Neutrophil (primary cell): ENCODE data around the gene GALNT18.

Source experiments
- H3K27ac ChIP-seq: fragments of 200-600 bp; sonication (generic); 2 replicates; pipeline ENCODE4 v1.5.1; 2016; ENCODE audit warnings: mild to moderate bottlenecking, moderate library complexity
- H3K27me3 ChIP-seq: fragments of 200-600 bp; sonication (generic); 2 replicates; pipeline ENCODE4 v1.6.0; 2016; ENCODE audit warnings: mild to moderate bottlenecking
- H3K36me3 ChIP-seq: fragments of 200-600 bp; sonication (generic); 2 replicates; pipeline ENCODE4 v1.5.1; 2017
- H3K4me1 ChIP-seq, 2 experiments: fragments of 200-600 bp in 1 of 2; sonication (generic) in 1 of 2; 1 replicate in 1 of 2; 2 replicates in 1 of 2; pipeline versions ENCODE4 v1.5.1 to v1.6.1; 2013 to 2016; ENCODE audit warnings: low read depth in 1 of 2, low read length in 1 of 2, mild to moderate bottlenecking in 1 of 2, moderate library complexity in 1 of 2; ENCODE audit not compliant: control insufficient read depth in 1 of 2, insufficient read depth in 1 of 2
- H3K4me3 ChIP-seq, 2 experiments: fragments of 200-600 bp in 1 of 2; sonication (generic) in 1 of 2; 1 replicate in 1 of 2; 2 replicates in 1 of 2; pipeline ENCODE4 v1.5.1; 2013 to 2016; ENCODE audit warnings: low read depth in 1 of 2, low read length in 1 of 2, mild to moderate bottlenecking in 1 of 2, moderate library complexity in 1 of 2
- H3K9me3 ChIP-seq: fragments of 200-600 bp; sonication (generic); 2 replicates; pipeline ENCODE4 v1.5.1; 2016
- TF ChIP-seq, protein P1 (sequence below): fragments of 200-600 bp; sonication (generic); IDR thresholded peaks from 2 replicates; pipeline ENCODE4 v1.5.1; 2016; ENCODE audit warnings: antibody characterized with exemption

GALNT18 gene

GRCh38 chr11:11461473-11461872, 160.3 kb downstream of the GALNT18 start:
- TF ChIP-seq, protein P1, sequence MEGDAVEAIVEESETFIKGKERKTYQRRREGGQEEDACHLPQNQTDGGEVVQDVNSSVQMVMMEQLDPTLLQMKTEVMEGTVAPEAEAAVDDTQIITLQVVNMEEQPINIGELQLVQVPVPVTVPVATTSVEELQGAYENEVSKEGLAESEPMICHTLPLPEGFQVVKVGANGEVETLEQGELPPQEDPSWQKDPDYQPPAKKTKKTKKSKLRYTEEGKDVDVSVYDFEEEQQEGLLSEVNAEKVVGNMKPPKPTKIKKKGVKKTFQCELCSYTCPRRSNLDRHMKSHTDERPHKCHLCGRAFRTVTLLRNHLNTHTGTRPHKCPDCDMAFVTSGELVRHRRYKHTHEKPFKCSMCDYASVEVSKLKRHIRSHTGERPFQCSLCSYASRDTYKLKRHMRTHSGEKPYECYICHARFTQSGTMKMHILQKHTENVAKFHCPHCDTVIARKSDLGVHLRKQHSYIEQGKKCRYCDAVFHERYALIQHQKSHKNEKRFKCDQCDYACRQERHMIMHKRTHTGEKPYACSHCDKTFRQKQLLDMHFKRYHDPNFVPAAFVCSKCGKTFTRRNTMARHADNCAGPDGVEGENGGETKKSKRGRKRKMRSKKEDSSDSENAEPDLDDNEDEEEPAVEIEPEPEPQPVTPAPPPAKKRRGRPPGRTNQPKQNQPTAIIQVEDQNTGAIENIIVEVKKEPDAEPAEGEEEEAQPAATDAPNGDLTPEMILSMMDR: no peak
- no peak overlapping the region for H3K4me3 ChIP-seq
- H3K27ac ChIP-seq: no peak overlapping the region
- no peaks in the 10 kb centered on the region for H3K9me3 ChIP-seq
- H3K4me1 ChIP-seq: no peaks in the 10 kb centered on the region
- H3K36me3 ChIP-seq: no peaks in the 10 kb centered on the region
- peaks cover 9% of the 10 kb centered on the region for H3K27me3 ChIP-seq

GRCh38 chr11:11459578-11459977, 162.2 kb downstream of the GALNT18 start:
- Histone ChIP-seq H3K27me3 (peaks cover 9% of the 10 kb centered on the region), H3K27ac (no peak overlapping the region), H3K9me3 (no peaks in the 10 kb centered on the region), H3K4me1 (no peaks in the 10 kb centered on the region), H3K4me3 (no peak overlapping the region), H3K36me3 (no peaks in the 10 kb centered on the region)
- TF ChIP-seq, protein P1: no peak

GRCh38 chr11:11458485-11458884, 163.3 kb downstream of the GALNT18 start:
- Histone ChIP-seq H3K27ac (no peak overlapping the region), H3K36me3 (no peaks in the 10 kb centered on the region), H3K27me3 (peaks cover 9% of the 10 kb centered on the region), H3K4me1 (no peaks in the 10 kb centered on the region), H3K9me3 (no peaks in the 10 kb centered on the region), H3K4me3 (no peak overlapping the region)
- TF ChIP-seq, protein P1: no peak

DNA sequence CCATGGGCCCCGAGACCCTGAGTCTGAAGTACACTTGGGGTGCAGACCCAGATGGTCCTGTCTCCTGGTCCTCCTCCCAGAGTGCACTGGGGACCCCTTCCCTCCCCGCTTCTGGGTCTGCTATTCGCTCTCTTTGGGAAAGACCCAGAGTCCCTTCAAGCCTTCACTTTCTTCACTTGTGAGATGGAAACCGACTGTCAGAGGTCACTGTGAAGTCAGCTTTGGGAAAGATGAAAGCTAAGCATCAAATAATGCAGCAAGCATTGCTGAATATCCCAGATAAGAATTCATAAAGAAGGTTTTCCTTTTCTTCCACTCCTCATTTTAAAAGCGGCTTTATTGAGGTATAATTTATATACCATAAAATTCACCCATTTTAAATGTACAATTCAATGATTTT, 163.8 kb downstream of the GALNT18 start:
- no peak overlapping the region for H3K4me3 ChIP-seq
- H3K27me3 ChIP-seq: peaks cover 14% of the 10 kb centered on the region
- H3K4me1 ChIP-seq: no peaks in the 10 kb centered on the region
- no peak overlapping the region for H3K27ac ChIP-seq
- H3K36me3 ChIP-seq: no peaks in the 10 kb centered on the region
- TF ChIP-seq, protein P1: no peak
- H3K9me3 ChIP-seq: no peaks in the 10 kb centered on the region

- Histone ChIP-seq H3K36me3 (no peaks in the 10 kb centered on the region), H3K4me1 (no peaks in the 10 kb centered on the region), H3K9me3 (no peaks in the 10 kb centered on the region), H3K4me3 (no peak overlapping the region), H3K27me3 (peaks cover 14% of the 10 kb centered on the region), H3K27ac (no peak overlapping the region)
- TF ChIP-seq, protein P1: no peak
Measured at GRCh38 chr11:11456866-11457265, 164.9 kb downstream of the GALNT18 start.

DNA sequence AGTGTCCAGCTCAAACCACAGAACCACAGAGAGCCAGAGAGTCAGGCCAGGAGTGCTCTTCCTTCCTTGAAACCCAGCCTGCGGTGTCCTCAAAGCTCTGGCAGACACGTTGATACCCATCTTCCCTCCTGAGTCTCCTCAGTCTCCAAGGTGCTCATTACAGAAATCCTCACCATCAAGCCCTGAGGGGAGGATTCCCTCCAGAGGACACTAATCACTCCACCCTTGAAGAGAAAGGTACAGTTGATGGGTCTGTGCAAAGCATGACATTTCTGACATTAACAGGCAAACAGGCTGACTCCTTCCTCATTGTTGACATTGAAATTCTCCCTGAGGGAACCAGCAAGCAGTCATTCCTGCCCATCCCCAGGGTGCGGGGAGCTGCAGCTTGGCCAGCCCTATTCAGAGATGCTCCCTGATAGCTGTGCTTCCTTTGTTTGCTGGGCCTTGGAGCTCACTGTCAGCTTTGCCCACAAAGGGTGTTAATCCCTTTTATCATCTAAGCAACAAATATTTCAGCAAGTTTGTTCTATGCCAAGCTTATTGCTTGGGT, 167.1 kb downstream of the GALNT18 start:
- TF ChIP-seq, protein P1: no peak
- no peak overlapping the region for H3K4me3 ChIP-seq

More for the DNA sequence above, 167.1 kb downstream of the GALNT18 start:
- H3K36me3 ChIP-seq: no peaks in the 10 kb centered on the region
- no peaks in the 10 kb centered on the region for H3K4me1 ChIP-seq
- no peaks in the 10 kb centered on the region for H3K9me3 ChIP-seq
- peaks cover 14% of the 10 kb centered on the region for H3K27me3 ChIP-seq
- H3K27ac ChIP-seq: no peak overlapping the region
